IMR-90 (cell line): ENCODE data around the gene TCP11. TPM values are rescaled to one million over a fixed set of nuclear protein-coding genes. Genes with fewer than 3 reads are reported as not detected.

Experiments
- ATAC-seq: fragments of 200-7000 bp; cut with Tn5 transposase; 2 replicates; pipeline ENCODE4 v1.9.1; 2020; ENCODE audit warnings: low read depth, mild to moderate bottlenecking, moderate library complexity
- BruUV-seq: library from RNA; stranded (reverse); fragments of 400-500 nt; replicated peaks from 2 replicates; lab custom pipeline; 2021; lab: Mats Ljungman, UMichigan
- CTCF ChIA-PET: fragments of 300-600 bp; formaldehyde crosslinking; extraction: SDS; loops from one replicate; lab custom pipeline; 2021; ENCODE audit warnings: antibody characterized with exemption; lab: Yijun Ruan, JAX
- POLR2A ChIA-PET: fragments of 300-600 bp; sonication (Branson Sonifier 250); formaldehyde crosslinking; loops from one replicate; lab custom pipeline; 2022; ENCODE audit warnings: antibody characterized with exemption; ENCODE audit not compliant: unreplicated experiment; lab: Charles Lee
- DNase-seq: peaks from one replicate; pipeline ENCODE4 v3.0.0; 2013
- H2AFZ ChIP-seq: replicated peaks from 2 replicates; pipeline ENCODE3; 2013; ENCODE audit warnings: low read length, mild to moderate bottlenecking; ENCODE audit not compliant: poor library complexity
- H2AK5ac ChIP-seq: 2 replicates; pipeline ENCODE4 v1.6.1; 2013; ENCODE audit warnings: low read depth, low read length, inconsistent platforms
- H2AK9ac ChIP-seq: replicated peaks from 2 replicates; pipeline ENCODE3; 2013; ENCODE audit warnings: mild to moderate bottlenecking, low read depth, low read length, moderate library complexity; ENCODE audit not compliant: poor library complexity
- H2BK120ac ChIP-seq: 2 replicates; pipeline ENCODE4 v1.6.1; 2013; ENCODE audit warnings: low read depth, low read length, inconsistent platforms
- H2BK15ac ChIP-seq: 3 replicates; pipeline ENCODE4 v1.6.1; 2013; ENCODE audit warnings: low read depth, low read length, inconsistent platforms
- H2BK20ac ChIP-seq: 2 replicates; pipeline ENCODE4 v1.6.1; 2013; ENCODE audit warnings: low read depth, mild to moderate bottlenecking, inconsistent platforms, low read length, moderate library complexity
- H2BK5ac ChIP-seq: 2 replicates; pipeline ENCODE4 v1.6.1; 2013; ENCODE audit warnings: mild to moderate bottlenecking, low read depth, low read length, inconsistent platforms; ENCODE audit not compliant: poor library complexity, severe bottlenecking
- H3K14ac ChIP-seq: replicated peaks from 2 replicates; pipeline ENCODE4 v1.6.1; 2013; ENCODE audit warnings: low read depth, low read length, inconsistent platforms
- H3K18ac ChIP-seq: 2 replicates; pipeline ENCODE4 v1.6.1; 2013; ENCODE audit warnings: low read depth, low read length, control low read depth
- H3K23ac ChIP-seq: 2 replicates; pipeline ENCODE4 v1.6.1; 2013; ENCODE audit warnings: low read depth, low read length, inconsistent platforms
- H3K27ac ChIP-seq: 2 replicates; pipeline ENCODE4 v1.5.1; 2013; ENCODE audit warnings: mild to moderate bottlenecking, control low read depth, low read length; ENCODE audit not compliant: insufficient read depth
- H3K27me3 ChIP-seq: 2 replicates; pipeline ENCODE4 v1.6.1; 2013; ENCODE audit warnings: low read length; ENCODE audit not compliant: control insufficient read depth, insufficient read depth
- H3K36me3 ChIP-seq: 2 replicates; pipeline ENCODE4 v1.6.1; 2013; ENCODE audit warnings: low read length, mixed read lengths; ENCODE audit not compliant: control insufficient read depth, insufficient read depth
- H3K4ac ChIP-seq: 2 replicates; pipeline ENCODE4 v1.6.1; 2013; ENCODE audit warnings: low read depth, low read length, inconsistent platforms
- H3K4me1 ChIP-seq: 2 replicates; pipeline ENCODE4 v1.6.1; 2013; ENCODE audit warnings: low read length, mixed read lengths; ENCODE audit not compliant: control insufficient read depth, insufficient read depth
- H3K4me2 ChIP-seq: 2 replicates; pipeline ENCODE4 v1.6.1; 2013; ENCODE audit warnings: low read depth, mild to moderate bottlenecking, control low read depth, low read length, moderate library complexity
- H3K4me3 ChIP-seq: 2 replicates; pipeline ENCODE4 v1.5.1; 2013; ENCODE audit warnings: low read depth, mild to moderate bottlenecking, control low read depth, low read length, moderate library complexity; ENCODE audit not compliant: insufficient read depth
- H3K56ac ChIP-seq: 2 replicates; pipeline ENCODE4 v1.6.1; 2013; ENCODE audit warnings: low read length, inconsistent platforms; ENCODE audit not compliant: insufficient read depth; ENCODE audit errors: extremely low read depth
- H3K79me1 ChIP-seq, 2 experiments: 2 replicates each; pipeline ENCODE4 v1.6.1; 2013; ENCODE audit warnings: low read length in 2 of 2, inconsistent platforms in 1 of 2, low read depth in 1 of 2
- H3K9ac ChIP-seq: 2 replicates; pipeline ENCODE4 v1.6.1; 2013; ENCODE audit warnings: low read depth, low read length, control low read depth
- H3K9me1 ChIP-seq: 2 replicates; pipeline ENCODE4 v1.6.1; 2013; ENCODE audit warnings: low read length, inconsistent platforms; ENCODE audit not compliant: insufficient read depth
- H3K9me3 ChIP-seq: 2 replicates; pipeline ENCODE4 v1.6.1; 2013; ENCODE audit warnings: low read length; ENCODE audit not compliant: control insufficient read depth, insufficient read depth
- H4K20me1 ChIP-seq: 2 replicates; pipeline ENCODE4 v1.6.1; 2013; ENCODE audit warnings: low read length, inconsistent platforms; ENCODE audit not compliant: insufficient read depth
- H4K5ac ChIP-seq: 2 replicates; pipeline ENCODE4 v1.6.1; 2013; ENCODE audit warnings: mild to moderate bottlenecking, low read depth, low read length, control low read depth
- H4K8ac ChIP-seq, 2 experiments: 2 replicates each; pipeline ENCODE4 v1.6.1; 2013; ENCODE audit warnings: low read depth in 2 of 2, low read length in 2 of 2, control low read depth in 1 of 2, inconsistent platforms in 1 of 2
- H4K91ac ChIP-seq: 2 replicates; pipeline ENCODE4 v1.6.1; 2013; ENCODE audit warnings: low read depth, low read length, inconsistent platforms; ENCODE audit not compliant: insufficient read depth
- BHLHE40 ChIP-seq: fragments of 150-350 bp; IDR thresholded peaks from 2 replicates; pipeline ENCODE4 v1.6.1; 2016; ENCODE audit warnings: mild to moderate bottlenecking, low read depth, low read length
- CEBPB ChIP-seq: IDR thresholded peaks from 2 replicates; pipeline ENCODE4 v1.6.1; 2012; ENCODE audit warnings: low read depth, low read length, improper control_type of control experiment
- CHD1 ChIP-seq: IDR thresholded peaks from 2 replicates; pipeline ENCODE4 v1.6.1; 2012; ENCODE audit warnings: low read depth, low read length, improper control_type of control experiment
- FOS ChIP-seq: fragments of 150-350 bp; IDR thresholded peaks from 2 replicates; pipeline ENCODE4 v1.6.1; 2016; ENCODE audit warnings: low read depth, low read length
- MAFK ChIP-seq: IDR thresholded peaks from 2 replicates; pipeline ENCODE4 v1.6.1; 2012; ENCODE audit warnings: low read depth, low read length, improper control_type of control experiment
- MAZ ChIP-seq: IDR thresholded peaks from 2 replicates; pipeline ENCODE4 v1.6.1; 2012; ENCODE audit warnings: low read depth, mild to moderate bottlenecking, low read length, improper control_type of control experiment, moderate library complexity, borderline replicate concordance
- MXI1 ChIP-seq: IDR thresholded peaks from 2 replicates; pipeline ENCODE4 v1.6.1; 2012; ENCODE audit warnings: low read depth, mild to moderate bottlenecking, low read length, moderate library complexity, borderline replicate concordance
- POLR2A ChIP-seq: IDR thresholded peaks from 2 replicates; pipeline ENCODE4 v1.6.1; 2012; ENCODE audit warnings: mild to moderate bottlenecking, low read depth, low read length
- RAD21 ChIP-seq: IDR thresholded peaks from 2 replicates; pipeline ENCODE4 v1.6.1; 2012; ENCODE audit warnings: low read length, improper control_type of control experiment
- RCOR1 ChIP-seq: IDR thresholded peaks from 2 replicates; pipeline ENCODE4 v1.6.1; 2012; ENCODE audit warnings: mild to moderate bottlenecking, low read length, improper control_type of control experiment; ENCODE audit not compliant: insufficient replicate concordance
- RFX5 ChIP-seq: IDR thresholded peaks from 2 replicates; pipeline ENCODE4 v1.8.0; 2012; ENCODE audit warnings: low read depth, mild to moderate bottlenecking, low read length, moderate library complexity
- SMC3 ChIP-seq: fragments of 150-350 bp; IDR thresholded peaks from 2 replicates; pipeline ENCODE4 v1.6.1; 2016; ENCODE audit warnings: low read depth, mild to moderate bottlenecking, antibody characterized with exemption, low read length, moderate library complexity
- WGBS, 2 experiments: methylation state at CpG; one replicate each; pipeline versions ENCODE4 v1.1.5 to v1.1.7; 2013; ENCODE audit warnings: missing lambda C conversion rate in 2 of 2; ENCODE audit not compliant: insufficient read length in 1 of 2; ENCODE audit errors: extremely low coverage in 2 of 2; 5-methylcytosine and 5-hydroxymethylcytosine counted together
- dilution Hi-C: fragments of 300-500 bp; cut with HindIII; formaldehyde crosslinking; loops from one replicate; pipeline ENCODE4 v1.14.3; 2018; ENCODE audit warnings: low sequenced_read_pairs; ENCODE audit not compliant: unreplicated experiment
- in situ Hi-C: fragments of 300-500 bp; cut with MboI; formaldehyde crosslinking; loops from 3 replicates; pipeline ENCODE4 v1.14.3; 2019; ENCODE audit warnings: low sequenced_read_pairs, inconsistent platforms, mixed read lengths
- intact Hi-C: fragments of 100-400 bp; cut with micrococcal nuclease; formaldehyde crosslinking; loops from 2 replicates; pipeline ENCODE4 v1.10.0; 2022
- polyA plus RNA-seq, 3 experiments: library from polyadenylated mRNA; depleted of rRNA; stranded (reverse); fragments of >200 nt; gene quantifications; 2 replicates each; pipeline ENCODE4 v1.2.3, GENCODE V29; 2012; ENCODE audit warnings: low replicate concordance in 1 of 3
- total RNA-seq: library from RNA; depleted of rRNA; stranded (reverse); fragments of >200 nt; gene quantifications from 2 replicates; pipeline ENCODE4 v1.2.3, GENCODE V29; 2012

The TCP11 gene
- total and polyA plus RNA-seq, 2 of the 4 experiments (the other 2 are of a cell fraction), result 0.34 to 0.36 TPM

GRCh38 chr6:35085359-35086281 lies 55.5 kb downstream of the TCP11 start:
- Histone ChIP-seq H3K9me1 (peaks cover 8% of the 10 kb centered on the region), H2AK5ac (peak overlapping the region; percentile 60; the same call in 1 of the 2 replicates), H3K4ac (no peak overlapping the region), H3K56ac (no peak overlapping the region), H4K91ac (no peak overlapping the region), H2BK20ac (no peak overlapping the region), H3K18ac (no peak overlapping the region), H3K4me3 (no peak overlapping the region), H3K36me3 (peaks cover 57% of the 10 kb centered on the region), H4K5ac (no peak overlapping the region), H3K27ac (no peak overlapping the region), H3K9me3 (no peaks in the 10 kb centered on the region), H2BK120ac (no peak overlapping the region), H3K9ac (no peak overlapping the region), H4K8ac (no peak overlapping the region), H2BK5ac (no peak overlapping the region), H3K27me3 (no peaks in the 10 kb centered on the region), H4K20me1 (no peaks in the 10 kb centered on the region; the same call in 1 of the 2 replicates), H3K23ac (no peak overlapping the region), H3K14ac (no peak overlapping the region), H3K4me2 (no peak overlapping the region), H3K4me1 (peaks cover 10% of the 10 kb centered on the region), H2BK15ac (no peak overlapping the region), H2AK9ac (no peak overlapping the region), H3K79me1 (no peaks in the 10 kb centered on the region), H2AFZ (no peak overlapping the region)
- dilution Hi-C loops, result no loop called here
- ATAC-seq, result no peak
- POLR2A ChIA-PET, result no interaction called here
- WGBS, 2 experiments, result 94% methylated on average over 15 of the region's 30 CpGs; no CpG with 5 or more reads in 1 of the 2 experiments
- intact Hi-C loops, result no loop called here
- CTCF ChIA-PET, result no interaction called here
- no TSS peak for BruUV-seq
- no peak for DNase-seq
- no peak for TF ChIP-seq MAZ
- no peak for TF ChIP-seq RAD21
- no peak for TF ChIP-seq MAFK
- no peak for TF ChIP-seq CHD1
- TF ChIP-seq MXI1, result no peak
- no peak for TF ChIP-seq POLR2A
- no peak for TF ChIP-seq FOS
- no peak for TF ChIP-seq RCOR1
- TF ChIP-seq CEBPB, result no peak
- no peak for TF ChIP-seq BHLHE40
- TF ChIP-seq SMC3, result no peak
- no peak for TF ChIP-seq RFX5
- in situ Hi-C loops, result no loop called here
